Gastrocnemius medialis (tissue), 4 donors: Measurements from ENCODE around the gene MAP3K5. TPM values are rescaled to one million over a fixed set of nuclear protein-coding genes. Genes with fewer than 3 reads are reported as not detected.

Experiments
- ATAC-seq, 2 donors: fragments of 150-250 bp; one replicate each; pipeline ENCODE4 v1.9.1; 2016
- DNase-seq, 2 donors: peaks; one replicate each; pipeline ENCODE4 v3.0.0-alpha.2; 2019
- H3K27ac ChIP-seq, 4 donors: fragments of 200-600 bp; sonication (generic); 1 replicate in 1 of 4; 2 replicates in 3 of 4; pipeline ENCODE4 v1.5.1; 2016 to 2018; ENCODE audit warnings: mild to moderate bottlenecking in 2 of 4, moderate library complexity in 1 of 4
- H3K27me3 ChIP-seq, 3 donors: fragments of 200-600 bp; sonication (generic) in 2 of 3; 1 replicate in 1 of 3; 2 replicates in 2 of 3; pipeline versions ENCODE4 v1.5.1 to v1.6.0; 2016 to 2019; ENCODE audit warnings: mild to moderate bottlenecking in 1 of 3, moderate library complexity in 1 of 3
- H3K36me3 ChIP-seq, 2 donors: fragments of 200-600 bp; sonication (generic) in 1 of 2; one replicate each; pipeline ENCODE4 v1.5.1; 2017 to 2018
- H3K4me1 ChIP-seq, 2 donors: fragments of 200-600 bp; sonication (generic) in 1 of 2; one replicate each; pipeline ENCODE4 v1.5.1; 2016 to 2017; ENCODE audit warnings: mild to moderate bottlenecking in 2 of 2
- H3K4me3 ChIP-seq, 4 donors: fragments of 200-600 bp; sonication (generic) in 3 of 4; 1 replicate in 1 of 4; 2 replicates in 3 of 4; pipeline ENCODE4 v1.5.1; 2016 to 2019; ENCODE audit warnings: mild to moderate bottlenecking in 2 of 4
- H3K9me3 ChIP-seq, 3 donors: fragments of 200-600 bp; sonication (generic) in 2 of 3; 1 replicate in 1 of 3; 2 replicates in 2 of 3; pipeline ENCODE4 v1.5.1; 2016 to 2019
- CTCF ChIP-seq, 5 experiments: fragments of 450-650 bp in 3 of 5; fragments of 200-600 bp in 2 of 5; sonication (generic) in 2 of 5; IDR thresholded peaks in 4 of 5; conservative IDR thresholded peaks in 1 of 5; 1 replicate in 4 of 5; 2 replicates in 1 of 5; pipeline ENCODE4 v1.5.1; 2016 to 2019; ENCODE audit warnings: antibody characterized with exemption in 5 of 5, mild to moderate bottlenecking in 3 of 5, moderate library complexity in 3 of 5
- POLR2A ChIP-seq, 2 donors: fragments of 450-650 bp; IDR thresholded peaks; one replicate each; pipeline ENCODE4 v1.6.1; 2017; ENCODE audit warnings: antibody characterized with exemption in 2 of 2, mild to moderate bottlenecking in 2 of 2, moderate library complexity in 2 of 2
- in situ Hi-C, 4 donors: fragments of 200-750 bp; cut with MboI; loops; one replicate each; pipeline versions ENCODE4 v1.15.0 to v1.8.0; 2017; ENCODE audit warnings: low sequenced_read_pairs in 4 of 4
- intact Hi-C: fragments of 100-400 bp; cut with DNase I; formaldehyde crosslinking; loops from one replicate; pipeline ENCODE4 v1.15.1; 2023; ENCODE audit warnings: low total_unique reads
- total RNA-seq, 4 donors: library from RNA; depleted of rRNA; stranded (reverse); fragments of >200 nt; gene quantifications; one replicate each; pipeline versions ENCODE4 v1.1.0 to v1.2.3, GENCODE V29; 2016

Gene MAP3K5
- total RNA-seq, 4 donors from 2014 or later, result 2.9 to 46.9 (median 4.9) TPM

- DNase-seq, result no peak
- Histone ChIP-seq H3K4me3 (no peak overlapping the region), H3K9me3 (no peaks in the 10 kb centered on the region), H3K27me3 (no peaks in the 10 kb centered on the region), H3K36me3 (no peaks in the 10 kb centered on the region), H3K27ac (peak overlapping the region in 2 of 4 donors; percentile 27 to 60), H3K4me1 (peaks cover 23 to 44% of the 10 kb centered on the region in 2 donors)
- in situ Hi-C loops (no loop called here), intact Hi-C loops (loop anchor here (2.0 kb wide), 1 partner anchor 14 kb away; no protein-coding TSS in a partner anchor)
- TF ChIP-seq CTCF (IDR thresholded peaks at IDR 0.05 in 4 of 5, conservative IDR thresholded peaks at IDR 0.05 in 1 of 5), result no peak
- TF ChIP-seq POLR2A (IDR thresholded peaks at IDR 0.05), result no peak
- ATAC-seq, result peak; percentile 56 to 59
These were observed 17.8 kb downstream of the MAP3K5 start for GRCh38 chr6:136774228-136775041.

- H3K4me1 ChIP-seq, result peaks cover 23 to 44% of the 10 kb centered on the region in 2 donors
These were observed 18.8 kb downstream of the MAP3K5 start for GRCh38 chr6:136773473-136773796.

GRCh38 chr6:136772685-136773472, 19.4 kb downstream of the MAP3K5 start:
- H3K27me3 ChIP-seq, result no peaks in the 10 kb centered on the region
- H3K4me1 ChIP-seq, result peaks cover 23 to 46% of the 10 kb centered on the region in 2 donors
- H3K27ac ChIP-seq, result peak overlapping the region in 3 of 4 donors; percentile 7 to 60 (median 44)
- TF ChIP-seq CTCF (IDR thresholded peaks at IDR 0.05 in 4 of 5, conservative IDR thresholded peaks at IDR 0.05 in 1 of 5) (no peak), POLR2A (IDR thresholded peaks at IDR 0.05) (no peak)
- in situ Hi-C loops (no loop called here), intact Hi-C loops (no loop called here)
- ATAC-seq (peak; percentile 75 to 80), DNase-seq (peak; percentile 20 to 37)
- H3K36me3 ChIP-seq, result no peaks in the 10 kb centered on the region
- no peaks in the 10 kb centered on the region for H3K9me3 ChIP-seq
- H3K4me3 ChIP-seq, result no peak overlapping the region

More at GRCh38 chr6:136773473-136773796, 18.8 kb downstream of the MAP3K5 start:
- Histone ChIP-seq H3K36me3 (no peaks in the 10 kb centered on the region), H3K9me3 (no peaks in the 10 kb centered on the region), H3K27me3 (no peaks in the 10 kb centered on the region), H3K27ac (peak overlapping the region in 3 of 4 donors; percentile 7 to 60 (median 44)), H3K4me3 (no peak overlapping the region)
- in situ Hi-C loops (no loop called here), intact Hi-C loops (no loop called here)
- no peak for DNase-seq
- ATAC-seq, result peak in 1 of 2 donors; percentile 10
- TF ChIP-seq POLR2A (IDR thresholded peaks at IDR 0.05) (no peak), CTCF (IDR thresholded peaks at IDR 0.05 in 4 of 5, conservative IDR thresholded peaks at IDR 0.05 in 1 of 5) (no peak)

- Histone ChIP-seq H3K9me3 (no peaks in the 10 kb centered on the region), H3K4me3 (no peak overlapping the region), H3K4me1 (peaks cover 27 to 46% of the 10 kb centered on the region in 2 donors), H3K27me3 (no peaks in the 10 kb centered on the region), H3K27ac (no peak overlapping the region), H3K36me3 (no peaks in the 10 kb centered on the region)
- TF ChIP-seq POLR2A (IDR thresholded peaks at IDR 0.05), result no peak
- TF ChIP-seq CTCF (IDR thresholded peaks at IDR 0.05 in 4 of 5, conservative IDR thresholded peaks at IDR 0.05 in 1 of 5), result no peak
- in situ Hi-C loops, result no loop called here
- intact Hi-C loops, result no loop called here
- ATAC-seq, result no peak
- no peak for DNase-seq
These were observed 21.0 kb downstream of the MAP3K5 start for GRCh38 chr6:136771306-136771705.
